ENCODE measurements around the gene PIK3AP1.
"Not testable (repeated sequence)": the region's sequence is repeated elsewhere in the genome, so short reads cannot be mapped to it uniquely, and the experiment has no call there.

The PIK3AP1 gene

DNA sequence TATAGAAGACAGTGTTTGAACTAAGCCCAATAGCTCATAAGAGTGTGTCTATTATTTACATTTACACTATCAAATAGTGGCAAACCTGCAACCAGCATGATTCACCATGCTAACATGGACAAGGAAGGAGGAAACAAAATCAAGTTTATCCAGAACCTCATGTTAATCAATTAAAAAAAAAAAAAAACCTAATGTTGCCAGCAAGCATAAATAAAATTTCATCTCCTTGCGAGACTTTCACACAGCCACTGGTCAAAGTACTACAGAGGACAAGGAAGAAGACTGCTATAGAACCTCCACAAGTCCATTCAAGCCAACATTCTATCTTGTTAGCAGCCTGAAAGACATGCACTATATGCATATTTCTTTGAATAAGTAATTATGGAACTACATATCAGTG is 143.2 kb downstream of the PIK3AP1 start:
- TF ChIP-seq, protein P1, sequence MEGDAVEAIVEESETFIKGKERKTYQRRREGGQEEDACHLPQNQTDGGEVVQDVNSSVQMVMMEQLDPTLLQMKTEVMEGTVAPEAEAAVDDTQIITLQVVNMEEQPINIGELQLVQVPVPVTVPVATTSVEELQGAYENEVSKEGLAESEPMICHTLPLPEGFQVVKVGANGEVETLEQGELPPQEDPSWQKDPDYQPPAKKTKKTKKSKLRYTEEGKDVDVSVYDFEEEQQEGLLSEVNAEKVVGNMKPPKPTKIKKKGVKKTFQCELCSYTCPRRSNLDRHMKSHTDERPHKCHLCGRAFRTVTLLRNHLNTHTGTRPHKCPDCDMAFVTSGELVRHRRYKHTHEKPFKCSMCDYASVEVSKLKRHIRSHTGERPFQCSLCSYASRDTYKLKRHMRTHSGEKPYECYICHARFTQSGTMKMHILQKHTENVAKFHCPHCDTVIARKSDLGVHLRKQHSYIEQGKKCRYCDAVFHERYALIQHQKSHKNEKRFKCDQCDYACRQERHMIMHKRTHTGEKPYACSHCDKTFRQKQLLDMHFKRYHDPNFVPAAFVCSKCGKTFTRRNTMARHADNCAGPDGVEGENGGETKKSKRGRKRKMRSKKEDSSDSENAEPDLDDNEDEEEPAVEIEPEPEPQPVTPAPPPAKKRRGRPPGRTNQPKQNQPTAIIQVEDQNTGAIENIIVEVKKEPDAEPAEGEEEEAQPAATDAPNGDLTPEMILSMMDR (IDR thresholded peaks at IDR 0.05; ENCODE audit: insufficient read depth, low read length, poor library complexity, severe bottlenecking), result no peak
- no peak for TF ChIP-seq EZH2phosphoT487 (conservative IDR thresholded peaks at IDR 0.05; ENCODE audit: low read length)
- Histone ChIP-seq H3K9me2 (replicated peaks; ENCODE audit: insufficient read depth, low read length) (no peaks in the 10 kb centered on the region), H3F3A (ENCODE audit: insufficient read depth) (peaks cover 16% of the 10 kb centered on the region), H3K27ac (ENCODE audit: low read depth, low read length) (no peak overlapping the region), H3K36me3 (ENCODE audit: low read length) (peaks cover 12% of the 10 kb centered on the region; the same call in 1 of the 2 replicates), H3K27me3 (ENCODE audit: low read length) (no peaks in the 10 kb centered on the region), H2AFZ (ENCODE audit: low read depth, low read length, severe bottlenecking) (no peak overlapping the region), H3K79me2 (ENCODE audit: insufficient read depth, low read length) (peaks cover 98% of the 10 kb centered on the region), H3K9me3 (ENCODE audit: insufficient read depth, low read length) (no peaks in the 10 kb centered on the region), H3K4me3 (ENCODE audit: insufficient read depth, low read length, poor library complexity, severe bottlenecking) (no peak overlapping the region), H4K20me1 (ENCODE audit: low read depth, low read length) (peaks cover 38% of the 10 kb centered on the region), H3K9ac (ENCODE audit: low read length) (no peak overlapping the region), H3K4me2 (ENCODE audit: low read depth, low read length, poor library complexity, severe bottlenecking) (no peak overlapping the region)

GRCh38 chr10:96576277-96576980 is 143.9 kb downstream of the PIK3AP1 start:
- TF ChIP-seq, protein P1 (IDR thresholded peaks at IDR 0.05; ENCODE audit: insufficient read depth, low read length, poor library complexity, severe bottlenecking), result no peak
- TF ChIP-seq EZH2phosphoT487 (conservative IDR thresholded peaks at IDR 0.05; ENCODE audit: low read length), result no peak
- H3K9ac ChIP-seq (ENCODE audit: low read length), result no peak overlapping the region
- peaks cover 42% of the 10 kb centered on the region for H4K20me1 ChIP-seq (ENCODE audit: low read depth, low read length)
- H3K9me3 ChIP-seq (ENCODE audit: insufficient read depth, low read length), result no peaks in the 10 kb centered on the region
- H3K27me3 ChIP-seq (ENCODE audit: low read length), result no peaks in the 10 kb centered on the region
- H3K4me3 ChIP-seq (ENCODE audit: insufficient read depth, low read length, poor library complexity, severe bottlenecking), result no peak overlapping the region
- H3K27ac ChIP-seq (ENCODE audit: low read depth, low read length), result no peak overlapping the region
- peaks cover 12% of the 10 kb centered on the region; the same call in 1 of the 2 replicates for H3K36me3 ChIP-seq (ENCODE audit: low read length)
- H2AFZ ChIP-seq (ENCODE audit: low read depth, low read length, severe bottlenecking), result no peak overlapping the region
- H3K79me2 ChIP-seq (ENCODE audit: insufficient read depth, low read length), result peaks cover 98% of the 10 kb centered on the region
- peaks cover 12% of the 10 kb centered on the region for H3F3A ChIP-seq (ENCODE audit: insufficient read depth)
- no peak overlapping the region for H3K4me2 ChIP-seq (ENCODE audit: low read depth, low read length, poor library complexity, severe bottlenecking)
- no peaks in the 10 kb centered on the region for H3K9me2 ChIP-seq (replicated peaks; ENCODE audit: insufficient read depth, low read length)

- not testable (repeated sequence) for H3K4me3 ChIP-seq (ENCODE audit: insufficient read depth, low read length, poor library complexity, severe bottlenecking); H3K27me3 ChIP-seq (ENCODE audit: low read length); H3K27ac ChIP-seq (ENCODE audit: low read depth, low read length); H3K4me2 ChIP-seq (ENCODE audit: low read depth, low read length, poor library complexity, severe bottlenecking); H2AFZ ChIP-seq (ENCODE audit: low read depth, low read length, severe bottlenecking); H3K9ac ChIP-seq (ENCODE audit: low read length); H3K9me2 ChIP-seq (replicated peaks; ENCODE audit: insufficient read depth, low read length); H3K9me3 ChIP-seq (ENCODE audit: insufficient read depth, low read length); H3F3A ChIP-seq (ENCODE audit: insufficient read depth)
- Histone ChIP-seq H3K36me3 (ENCODE audit: low read length) (peaks cover 17% of the 10 kb centered on the region; the same call in 1 of the 2 replicates), H3K79me2 (ENCODE audit: insufficient read depth, low read length) (peaks cover 98% of the 10 kb centered on the region), H4K20me1 (ENCODE audit: low read depth, low read length) (peaks cover 44% of the 10 kb centered on the region)
Observed at GRCh38 chr10:96574564-96574963, 145.8 kb downstream of the PIK3AP1 start.

- H3K4me2 ChIP-seq (ENCODE audit: low read depth, low read length, poor library complexity, severe bottlenecking), result no peak overlapping the region
- peaks cover 98% of the 10 kb centered on the region for H3K79me2 ChIP-seq (ENCODE audit: insufficient read depth, low read length)
- no peaks in the 10 kb centered on the region for H3K9me2 ChIP-seq (replicated peaks; ENCODE audit: insufficient read depth, low read length)
- peaks cover 7% of the 10 kb centered on the region; the same call in 1 of the 2 replicates for H3F3A ChIP-seq (ENCODE audit: insufficient read depth)
- no peak overlapping the region for H3K4me3 ChIP-seq (ENCODE audit: insufficient read depth, low read length, poor library complexity, severe bottlenecking)
- no peak overlapping the region for H3K27ac ChIP-seq (ENCODE audit: low read depth, low read length)
- no peak overlapping the region for H2AFZ ChIP-seq (ENCODE audit: low read depth, low read length, severe bottlenecking)
- no peaks in the 10 kb centered on the region for H3K9me3 ChIP-seq (ENCODE audit: insufficient read depth, low read length)
- TF ChIP-seq, protein P1 (IDR thresholded peaks at IDR 0.05; ENCODE audit: insufficient read depth, low read length, poor library complexity, severe bottlenecking), result no peak
- no peak for TF ChIP-seq EZH2phosphoT487 (conservative IDR thresholded peaks at IDR 0.05; ENCODE audit: low read length)
- peaks cover 38% of the 10 kb centered on the region for H4K20me1 ChIP-seq (ENCODE audit: low read depth, low read length)
- H3K9ac ChIP-seq (ENCODE audit: low read length), result no peak overlapping the region
- H3K27me3 ChIP-seq (ENCODE audit: low read length), result no peaks in the 10 kb centered on the region
- H3K36me3 ChIP-seq (ENCODE audit: low read length), result peaks cover 17% of the 10 kb centered on the region; the same call in 1 of the 2 replicates
Observed at GRCh38 chr10:96573036-96573435, 147.3 kb downstream of the PIK3AP1 start.
